KG1 (cell line): Measurements from ENCODE around the gene SPARCL1.
"Not testable (repeated sequence)": the region's sequence is repeated elsewhere in the genome, so short reads cannot be mapped to it uniquely, and the experiment has no call there.

Experiments used
- DNase-seq: peaks from one replicate; lab custom pipeline; 2025; lab: John Stamatoyannopoulos, UW

The SPARCL1 gene

GRCh38 chr4:87445964-87446363 is 83.2 kb downstream of the SPARCL1 start:
- DNase-seq, result no peak

- no peak for DNase-seq
These were observed 84.4 kb downstream of the SPARCL1 start for GRCh38 chr4:87444741-87445140.

- DNase-seq, result no peak
These were observed 86.3 kb downstream of the SPARCL1 start for GRCh38 chr4:87442889-87443288.

GRCh38 chr4:87433342-87433741 is 95.8 kb downstream of the SPARCL1 start:
- no peak for DNase-seq

GRCh38 chr4:87430038-87430437 is 99.1 kb downstream of the SPARCL1 start:
- no peak for DNase-seq

GRCh38 chr4:87428979-87429378 is 100.2 kb downstream of the SPARCL1 start:
- no peak for DNase-seq

GRCh38 chr4:87427518-87427868 is 101.7 kb downstream of the SPARCL1 start:
- DNase-seq, result no peak

- no peak for DNase-seq
These were observed 102.2 kb downstream of the SPARCL1 start for GRCh38 chr4:87426865-87427517.

GRCh38 chr4:87425711-87426110 is 103.5 kb downstream of the SPARCL1 start:
- DNase-seq, result no peak

- DNase-seq, result not testable (repeated sequence)
These were observed 105.1 kb downstream of the SPARCL1 start for GRCh38 chr4:87424099-87424543.
